GM18873 (cell line): Measurements from ENCODE around the gene CENPB.

Source experiments
- ATAC-seq: cut with Tn5 transposase; IDR thresholded peaks from one replicate; pipeline ENCODE4 v1.9.1; 2021; ENCODE audit warnings: mild to moderate bottlenecking, moderate library complexity, moderate number of reproducible peaks; ENCODE audit not compliant: unreplicated experiment, low FRiP score

The CENPB gene

DNA sequence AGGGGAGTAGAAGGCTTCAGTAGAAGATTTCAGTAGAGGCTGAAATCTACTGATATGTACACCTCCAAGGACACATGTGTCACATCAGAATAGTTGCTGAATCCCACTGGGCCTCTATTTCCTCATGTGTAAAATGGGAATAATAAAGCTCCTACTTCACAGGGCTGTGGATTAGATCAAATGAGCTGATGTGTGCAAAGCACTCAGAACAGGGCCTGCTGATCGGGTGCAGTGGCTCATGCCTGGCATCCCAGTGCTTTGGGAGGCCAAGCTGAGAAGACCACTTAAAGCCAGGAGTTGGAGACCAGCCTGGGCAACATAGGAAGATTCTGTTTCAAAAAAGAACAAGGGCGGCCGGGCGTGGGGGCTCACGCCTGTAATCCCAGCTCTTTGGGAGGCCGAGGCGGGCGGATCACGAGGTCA lies 25.7 kb upstream of the CENPB start:
- ATAC-seq: no peak

DNA sequence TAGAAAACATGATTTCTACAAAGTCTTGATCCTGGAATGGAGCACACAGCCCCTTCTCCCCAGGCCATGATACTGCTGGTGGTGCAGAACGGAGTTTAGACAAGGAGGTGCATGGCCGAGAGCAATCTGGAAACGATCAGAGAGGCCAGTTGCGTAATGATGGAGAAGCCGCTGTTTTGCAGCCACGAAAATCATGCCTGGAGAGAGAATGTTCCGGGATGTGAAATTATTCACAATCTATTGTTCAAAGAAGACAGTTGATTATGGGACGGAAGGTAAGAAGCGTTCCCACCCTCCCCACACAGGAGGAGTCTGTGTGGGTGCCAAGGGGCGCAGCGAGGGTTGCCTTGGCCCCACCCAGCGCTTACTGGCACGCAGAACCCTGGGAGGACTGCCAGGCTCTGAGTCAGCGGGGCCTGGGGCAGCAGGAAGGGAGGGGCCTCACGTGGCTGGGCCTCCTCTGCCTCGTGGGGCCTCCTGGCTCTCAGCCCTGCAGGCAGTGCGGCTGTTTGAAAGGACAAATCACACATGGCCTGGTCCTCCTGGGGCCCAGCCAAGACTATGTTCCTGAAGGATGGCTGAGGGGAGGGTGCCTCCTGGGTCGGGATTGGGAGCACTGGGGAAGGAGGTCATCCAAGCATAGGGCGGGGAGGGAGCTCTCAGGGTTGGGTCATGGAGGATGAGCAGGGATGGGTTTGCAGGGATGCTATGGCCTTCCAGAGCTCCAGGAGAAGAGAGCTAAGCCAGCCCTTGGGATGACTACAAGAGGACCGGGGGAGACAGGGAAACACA lies 25.1 kb upstream of the CENPB start:
- ATAC-seq: no peak

DNA sequence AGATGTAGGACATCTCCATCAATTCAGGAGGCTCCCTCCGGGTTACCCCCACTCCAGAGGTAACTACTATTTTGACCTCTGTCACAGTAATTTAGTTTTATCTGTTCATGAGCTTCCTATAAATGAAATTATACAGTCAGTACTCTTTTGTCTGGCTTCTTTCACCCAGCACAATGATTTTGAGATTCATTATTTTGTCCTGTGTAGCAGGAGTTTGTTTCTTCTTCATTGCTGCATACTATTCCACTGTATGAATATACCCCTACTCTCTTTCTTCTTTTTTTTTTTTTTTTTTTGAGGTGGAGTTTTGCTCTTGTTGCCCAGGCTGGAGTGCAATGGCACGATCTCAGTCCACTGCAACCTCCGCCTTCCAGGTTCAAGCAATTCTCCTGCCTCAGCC lies 22.0 kb upstream of the CENPB start:
- ATAC-seq: no peak

DNA sequence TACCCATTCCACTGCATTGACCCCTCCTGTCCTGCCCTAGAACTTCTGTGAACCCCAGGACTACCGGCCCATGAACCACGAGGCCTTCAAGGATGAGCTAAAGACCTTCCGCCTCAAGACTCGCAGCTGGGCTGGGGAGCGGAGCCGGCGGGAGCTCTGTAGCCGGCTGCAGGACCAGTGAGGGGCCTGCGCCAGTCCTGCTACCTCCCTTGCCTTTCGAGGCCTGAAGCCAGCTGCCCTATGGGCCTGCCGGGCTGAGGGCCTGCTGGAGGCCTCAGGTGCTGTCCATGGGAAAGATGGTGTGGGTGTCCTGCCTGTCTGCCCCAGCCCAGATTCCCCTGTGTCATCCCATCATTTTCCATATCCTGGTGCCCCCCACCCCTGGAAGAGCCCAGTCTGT lies 18.2 kb upstream of the CENPB start:
- ATAC-seq: no peak

DNA sequence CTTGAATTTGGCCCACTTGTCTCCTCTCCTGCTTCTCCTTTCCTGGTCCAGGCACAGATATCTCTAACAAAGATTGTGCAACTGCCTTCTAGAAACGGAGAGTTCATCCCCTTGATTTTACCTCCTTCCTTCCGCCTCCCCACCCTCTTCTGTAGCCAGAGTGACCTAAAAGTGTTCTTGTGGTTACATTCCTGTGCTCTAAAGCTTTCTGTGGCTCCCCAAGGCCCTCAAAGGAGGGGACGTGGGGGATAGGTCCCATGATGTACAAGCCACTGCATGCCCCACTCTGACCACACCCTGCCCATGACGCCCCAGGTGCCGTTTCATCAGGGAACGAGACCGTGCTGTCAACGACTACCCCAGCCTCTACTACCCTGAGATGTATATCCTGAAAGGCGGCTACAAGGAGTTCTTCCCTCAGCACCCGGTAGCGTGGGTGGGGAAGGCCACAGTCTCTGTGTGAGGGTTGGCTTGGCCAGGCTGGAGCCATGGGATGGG lies 17.8 kb upstream of the CENPB start:
- ATAC-seq: no peak

DNA sequence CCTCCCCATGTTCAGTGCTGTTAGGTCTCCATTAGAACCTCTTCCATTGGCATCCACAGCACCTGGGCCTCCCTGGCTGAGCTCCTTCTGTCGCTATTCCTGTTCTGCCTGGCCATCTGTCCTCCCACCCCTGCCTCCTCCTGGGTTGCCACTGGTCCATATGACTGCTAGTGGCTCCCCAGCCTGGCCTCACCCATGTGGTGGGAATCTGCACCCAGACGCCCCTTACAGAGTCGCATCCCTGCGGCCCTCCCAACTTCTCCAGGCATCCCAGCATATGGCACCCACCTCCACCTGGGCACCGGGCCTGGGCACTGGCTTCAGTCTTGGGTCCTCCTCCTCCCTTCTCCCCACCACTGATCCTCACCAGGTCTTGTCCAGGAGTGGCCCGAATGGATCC lies 17.3 kb upstream of the CENPB start:
- no peak for ATAC-seq

DNA sequence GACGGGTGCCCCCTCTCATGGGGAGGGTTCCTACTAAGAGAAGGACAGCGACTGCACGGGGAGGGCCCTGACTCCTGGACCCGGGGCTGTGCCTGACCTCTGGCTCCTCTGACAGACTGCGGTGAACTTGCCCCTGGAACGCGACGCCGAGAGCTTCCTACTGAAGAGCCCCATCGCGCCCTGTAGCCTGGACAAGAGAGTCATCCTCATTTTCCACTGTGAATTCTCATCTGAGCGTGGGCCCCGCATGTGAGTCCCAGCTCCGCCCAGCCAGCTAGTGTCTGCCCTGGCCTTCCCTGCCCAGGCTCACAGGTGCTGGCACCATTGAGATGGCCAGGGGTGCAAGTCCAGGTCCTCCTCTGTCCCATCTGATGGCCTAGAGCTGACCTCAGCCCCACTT lies 16.7 kb upstream of the CENPB start:
- ATAC-seq: no peak

DNA sequence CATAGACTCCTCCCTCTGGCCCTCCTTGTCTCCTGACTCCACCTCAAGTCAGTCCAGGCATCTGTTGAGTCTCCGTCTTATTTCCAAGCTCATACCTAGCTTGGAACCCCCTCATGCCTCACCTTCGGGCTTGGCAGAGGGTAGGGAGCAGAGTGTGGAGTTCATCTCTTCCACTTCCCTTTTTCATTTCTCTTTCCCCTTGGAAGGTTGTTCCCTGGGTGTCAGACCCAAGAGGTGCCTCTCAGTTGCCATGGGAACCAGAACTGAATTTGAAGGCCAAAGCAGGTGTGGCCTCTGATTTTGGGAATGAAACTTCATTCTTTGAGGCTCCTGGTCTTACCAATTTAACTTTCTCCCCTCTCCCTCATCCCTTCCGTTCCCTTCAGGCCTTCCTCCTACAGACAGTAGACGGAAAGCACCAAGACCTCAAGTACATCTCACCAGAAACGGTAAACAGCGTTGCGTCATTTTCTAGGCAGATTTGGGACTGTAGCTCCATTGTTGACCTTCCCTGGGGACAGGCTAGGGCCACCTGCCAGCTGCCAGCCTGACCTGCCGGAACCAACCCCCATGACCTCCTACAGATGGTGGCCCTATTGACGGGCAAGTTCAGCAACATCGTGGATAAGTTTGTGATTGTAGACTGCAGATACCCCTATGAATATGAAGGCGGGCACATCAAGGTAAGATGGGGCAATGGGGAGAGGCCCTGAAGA lies 16.1 kb upstream of the CENPB start:
- ATAC-seq: no peak

DNA sequence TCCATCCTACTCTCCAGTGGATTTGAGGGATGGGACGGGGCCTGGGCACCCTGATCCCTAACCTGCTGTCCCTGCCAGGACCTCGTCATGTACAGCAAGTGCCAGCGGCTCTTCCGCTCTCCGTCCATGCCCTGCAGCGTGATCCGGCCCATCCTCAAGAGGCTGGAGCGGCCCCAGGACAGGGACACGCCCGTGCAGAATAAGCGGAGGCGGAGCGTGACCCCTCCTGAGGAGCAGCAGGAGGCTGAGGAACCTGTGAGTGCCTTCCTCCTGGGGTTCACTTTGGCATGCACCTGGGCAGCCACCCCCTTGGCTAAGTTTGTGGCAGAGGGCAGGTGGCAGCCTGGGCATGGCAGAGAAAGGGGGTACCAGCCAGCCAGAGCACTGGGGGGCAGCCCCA lies 15.3 kb upstream of the CENPB start:
- no peak for ATAC-seq

DNA sequence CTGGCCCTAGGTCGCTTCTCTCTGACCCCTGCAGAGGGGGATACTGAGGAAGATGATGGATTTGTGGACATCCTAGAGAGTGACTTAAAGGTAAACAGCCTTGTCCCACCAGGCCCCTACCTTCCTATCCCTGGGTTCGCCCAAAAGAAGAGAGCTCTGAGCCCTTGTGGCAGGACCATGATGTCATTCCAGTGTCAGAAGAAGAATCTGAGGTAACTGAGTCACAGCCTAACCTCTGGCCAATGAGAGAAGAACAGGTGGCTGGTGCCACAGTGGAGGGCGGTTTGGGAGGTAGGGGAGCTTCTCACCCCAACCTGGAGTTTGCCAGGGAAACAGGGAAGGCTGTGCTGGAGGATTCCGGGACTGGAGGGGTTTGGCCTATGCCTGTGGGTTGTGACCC lies 14.8 kb upstream of the CENPB start:
- no peak for ATAC-seq

DNA sequence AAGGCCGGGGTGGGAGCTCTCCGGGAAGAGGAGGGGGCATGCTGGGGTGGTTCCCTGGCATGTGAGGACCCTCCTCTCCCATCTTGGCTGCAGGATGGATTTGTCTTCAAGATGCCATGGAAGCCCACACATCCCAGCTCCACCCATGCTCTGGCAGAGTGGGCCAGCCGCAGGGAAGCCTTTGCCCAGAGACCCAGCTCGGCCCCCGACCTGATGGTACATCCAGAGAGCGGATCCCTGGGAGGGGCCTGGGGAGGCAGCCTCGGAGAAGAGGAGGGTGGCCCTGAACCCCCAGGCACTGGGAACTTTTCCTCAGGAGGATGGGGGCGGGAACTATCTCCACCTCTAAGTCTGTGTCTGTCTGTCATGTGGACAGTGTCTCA lies 14.3 kb upstream of the CENPB start:
- no peak for ATAC-seq

DNA sequence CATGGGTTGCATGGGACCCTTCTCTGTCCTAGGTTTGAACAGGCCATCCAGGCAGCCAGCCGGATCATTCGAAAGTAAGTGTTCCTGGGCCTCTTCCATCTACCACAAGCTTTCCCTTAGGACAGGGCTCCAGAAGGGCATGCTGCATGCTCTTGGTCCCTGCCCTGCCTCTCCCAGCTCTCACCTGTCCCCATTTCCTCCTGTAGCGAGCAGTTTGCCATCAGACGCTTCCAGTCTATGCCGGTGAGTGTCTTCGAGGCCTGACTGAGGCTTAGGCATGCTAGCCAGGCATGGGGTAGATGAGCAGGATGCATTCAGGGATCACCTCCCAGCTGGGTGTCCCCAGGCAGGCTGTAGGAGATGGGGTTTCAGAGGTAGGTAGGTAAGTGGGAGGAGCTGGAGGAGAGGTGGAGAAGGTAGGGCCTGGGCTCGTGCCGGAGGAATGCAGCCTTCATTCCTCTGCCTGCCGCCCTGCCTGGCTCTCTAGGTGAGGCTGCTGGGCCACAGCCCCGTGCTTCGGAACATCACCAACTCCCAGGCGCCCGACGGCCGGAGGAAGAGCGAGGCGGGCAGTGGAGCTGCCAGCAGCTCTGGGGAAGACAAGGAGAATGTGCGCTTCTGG lies 13.8 kb upstream of the CENPB start:
- ATAC-seq: no peak

DNA sequence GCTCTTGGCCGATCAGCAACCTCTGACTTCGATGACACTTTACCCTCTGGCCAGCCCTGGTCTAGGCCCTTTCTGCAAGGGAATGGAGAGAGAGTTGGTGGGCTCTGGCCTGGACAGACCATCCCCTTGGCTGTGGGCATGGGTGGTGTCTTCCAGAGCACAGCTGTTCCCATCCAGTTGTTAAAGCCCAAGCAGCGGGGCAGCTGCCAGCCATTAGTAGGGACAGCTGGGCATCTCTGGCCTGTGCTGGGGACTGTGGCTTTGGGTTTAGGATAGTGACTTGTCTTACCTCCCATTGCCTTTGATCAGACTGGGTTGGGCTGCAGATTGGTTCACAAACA lies 12.3 kb upstream of the CENPB start:
- no peak for ATAC-seq

DNA sequence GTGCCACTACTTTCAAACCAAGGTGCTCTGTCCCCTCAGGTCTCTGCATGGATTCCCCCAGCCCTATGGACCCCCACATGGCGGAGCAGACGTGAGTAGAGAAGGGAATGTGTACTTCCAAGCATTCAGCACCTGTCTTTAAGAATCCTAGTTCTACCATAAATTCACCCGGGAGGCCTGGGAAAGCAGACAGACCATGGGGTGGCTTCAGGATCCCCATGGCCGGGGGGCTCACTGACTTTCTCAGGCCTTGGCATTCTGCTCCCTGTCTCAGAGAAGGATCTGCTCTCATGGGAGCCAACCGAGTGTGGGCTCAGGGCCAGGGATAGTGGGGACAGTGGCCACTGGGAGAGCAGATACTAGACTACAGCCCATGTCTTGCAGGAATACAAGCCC lies 11.8 kb upstream of the CENPB start:
- ATAC-seq: no peak

DNA sequence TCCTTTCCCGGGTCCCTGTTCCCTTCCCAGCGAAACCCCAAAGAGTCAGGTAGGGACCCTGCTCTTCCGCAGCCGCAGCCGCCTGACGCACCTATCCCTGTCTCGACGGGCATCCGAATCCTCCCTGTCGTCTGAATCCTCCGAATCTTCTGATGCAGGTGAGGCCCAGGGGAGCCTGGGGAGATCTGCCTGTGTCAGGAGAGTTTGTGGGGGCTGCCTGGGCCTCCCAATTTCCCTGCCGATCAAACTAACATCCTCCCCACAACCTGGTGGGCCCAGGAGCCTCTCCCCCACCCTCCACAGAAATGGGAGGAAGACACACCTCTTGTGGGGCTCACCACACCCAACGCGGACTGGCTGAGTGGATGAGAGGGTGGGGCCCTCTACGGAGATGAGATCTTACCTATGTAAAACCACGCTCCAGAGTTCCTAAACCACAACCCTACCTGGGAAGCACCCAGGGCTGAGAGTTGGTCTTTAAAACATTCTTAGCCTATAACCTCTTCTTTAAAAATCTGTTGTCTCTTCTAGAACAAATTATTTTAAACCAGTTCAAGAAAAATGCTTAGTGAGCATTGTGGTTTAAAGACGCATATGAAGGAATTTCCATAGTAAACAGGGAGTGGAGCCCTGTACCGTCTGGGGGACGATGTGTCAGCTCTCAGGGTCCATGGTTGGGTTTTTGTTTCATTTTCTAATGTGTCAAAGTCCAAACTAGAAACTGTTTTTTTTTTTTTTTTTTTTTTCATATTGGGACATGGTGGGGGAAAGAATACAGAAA lies 11.2 kb upstream of the CENPB start:
- no peak for ATAC-seq

DNA sequence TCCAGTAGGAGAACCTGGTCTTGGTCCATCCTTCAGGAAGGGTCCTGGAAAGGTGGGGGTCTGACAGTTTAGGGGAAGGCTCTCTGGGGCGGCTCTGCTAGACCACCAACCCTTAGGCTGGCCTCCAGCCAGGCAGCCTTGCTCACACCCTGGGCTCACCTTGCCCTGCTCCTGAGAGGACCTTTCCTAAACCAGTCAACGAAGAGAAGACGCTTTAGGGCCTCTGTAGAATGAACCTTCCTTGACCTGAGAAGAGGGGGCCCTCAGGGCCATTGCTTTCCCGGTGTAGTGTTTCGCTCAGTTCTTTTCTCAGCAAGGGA lies 10.6 kb upstream of the CENPB start:
- ATAC-seq: no peak

DNA sequence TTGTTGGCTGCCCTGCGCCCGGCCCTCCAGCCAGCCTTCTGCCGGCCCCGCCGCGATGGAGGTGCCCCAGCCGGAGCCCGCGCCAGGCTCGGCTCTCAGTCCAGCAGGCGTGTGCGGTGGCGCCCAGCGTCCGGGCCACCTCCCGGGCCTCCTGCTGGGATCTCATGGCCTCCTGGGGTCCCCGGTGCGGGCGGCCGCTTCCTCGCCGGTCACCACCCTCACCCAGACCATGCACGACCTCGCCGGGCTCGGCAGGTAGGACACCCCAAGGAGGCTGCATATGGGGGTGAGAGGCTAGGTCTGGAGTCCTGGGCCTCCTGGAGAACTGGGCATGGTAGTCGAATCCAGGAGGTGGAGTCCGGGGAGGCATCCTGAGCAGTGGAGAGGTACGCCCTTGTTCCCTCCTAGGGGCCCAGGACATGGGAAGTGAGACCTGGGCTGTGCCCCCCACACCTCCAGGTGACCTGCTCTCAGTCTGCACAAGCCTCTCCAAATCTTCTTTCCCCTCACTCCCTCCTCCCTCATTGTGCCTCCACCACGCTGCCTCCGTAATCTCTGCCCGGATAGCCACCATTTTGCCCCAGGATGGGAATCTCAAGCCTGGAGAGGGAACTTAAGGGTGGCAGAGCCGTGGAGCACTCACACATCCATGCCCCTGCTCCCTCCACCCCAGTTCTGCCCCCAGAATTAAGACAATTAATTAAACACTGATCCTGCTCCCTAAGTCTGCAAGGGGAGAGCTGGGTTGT lies 10.1 kb upstream of the CENPB start:
- no peak for ATAC-seq

DNA sequence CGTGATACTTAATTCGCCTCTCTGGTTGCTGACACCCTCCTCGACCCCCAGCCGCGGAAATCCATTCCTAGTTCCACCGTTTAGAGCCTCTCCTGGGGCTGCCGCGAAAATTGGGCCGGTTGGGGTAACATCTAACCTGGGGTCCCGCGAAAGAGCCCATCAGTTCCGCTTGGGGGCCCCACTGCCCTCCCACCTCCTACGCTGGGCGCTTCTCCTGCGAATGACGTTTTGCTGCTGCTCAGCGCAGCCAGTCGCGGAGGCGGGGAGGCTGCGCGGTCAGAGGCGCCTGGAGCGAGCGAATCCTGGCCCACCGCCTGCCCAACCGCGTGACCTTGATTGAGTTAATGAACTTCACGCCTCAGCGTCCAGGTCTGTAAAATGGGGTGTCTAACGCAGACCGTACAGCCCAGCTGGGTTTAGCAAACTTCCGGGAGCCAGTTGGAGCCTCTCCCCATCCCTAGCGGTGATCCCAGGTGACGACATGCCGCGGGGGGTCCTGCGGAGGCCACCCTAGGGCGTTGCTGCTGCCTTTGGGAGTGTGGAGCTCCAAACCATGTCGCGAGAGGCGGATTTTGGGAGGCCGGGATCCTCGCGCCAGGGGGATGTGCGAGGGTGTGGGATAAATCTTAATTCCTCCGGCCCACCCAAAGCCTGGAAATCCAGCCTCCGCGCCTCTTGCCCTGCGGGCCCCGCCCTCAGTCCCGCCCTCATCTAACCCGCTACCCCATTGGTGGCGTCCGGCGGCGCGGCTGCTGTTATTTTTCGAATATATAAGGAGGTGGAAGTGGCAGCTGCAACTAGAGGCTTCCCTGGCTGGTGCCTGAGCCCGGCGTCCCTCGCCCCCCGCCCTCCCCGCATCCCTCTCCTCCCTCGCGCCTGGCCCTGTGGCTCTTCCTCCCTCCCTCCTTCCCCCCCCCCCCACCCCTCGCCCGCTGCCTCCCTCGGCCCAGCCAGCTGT lies 9.2 kb upstream of the CENPB start, which contains the start of gene CDC25B:
CDC25B (plus strand) TSS at position 800 of the 958 bp plus-strand sequence. CDS start 222 bp downstream, outside the sequence.
- peak; percentile 44 for ATAC-seq
